HepG2 (cell line): ENCODE data around the gene RPS19BP1. TPM values are rescaled to one million over a fixed set of nuclear protein-coding genes. Genes with fewer than 3 reads are reported as not detected.

Source experiments
- CEBPB ChIP-seq: IDR thresholded peaks from 2 replicates; pipeline ENCODE4 v1.6.1; 2011; ENCODE audit warnings: low read depth, low read length, improper control_type of control experiment, borderline replicate concordance
- ETV5 ChIP-seq: IDR thresholded peaks from 2 replicates; pipeline ENCODE4 v1.6.1; 2018; ENCODE audit warnings: missing biosample characterization, missing genetic modification reagents, inconsistent platforms, borderline replicate concordance
- HDAC1 ChIP-seq: sonication (generic); formaldehyde crosslinking; IDR thresholded peaks from 2 replicates; pipeline ENCODE4 v1.5.1; 2020; ENCODE audit warnings: mild to moderate bottlenecking, missing genetic modification reagents
- HES4 ChIP-seq: sonication (generic); formaldehyde crosslinking; IDR thresholded peaks from 2 replicates; pipeline ENCODE4 v1.9.0; 2021; ENCODE audit warnings: mild to moderate bottlenecking, missing genetic modification reagents, borderline replicate concordance
- KLF6 ChIP-seq: IDR thresholded peaks from 2 replicates; pipeline ENCODE4 v1.8.0; 2016; ENCODE audit warnings: missing biosample characterization, missing genetic modification reagents
- MEIS2 ChIP-seq: sonication (generic); formaldehyde crosslinking; IDR thresholded peaks from 2 replicates; pipeline ENCODE4 v1.9.0; 2021; ENCODE audit warnings: mild to moderate bottlenecking, missing genetic modification reagents
- RBM39 ChIP-seq: fragments of 200-400 bp; formaldehyde crosslinking; IDR thresholded peaks from one replicate; pipeline ENCODE4 v1.6.1; 2018; ENCODE audit warnings: antibody characterized with exemption, mild to moderate bottlenecking, low read depth, low read length; ENCODE audit not compliant: poor library complexity, severe bottlenecking
- SNAPC2 ChIP-seq: sonication (generic); formaldehyde crosslinking; IDR thresholded peaks from 2 replicates; pipeline ENCODE4 v1.8.1; 2022; ENCODE audit warnings: mild to moderate bottlenecking, missing genetic modification reagents
- SOX5 ChIP-seq: IDR thresholded peaks from 2 replicates; pipeline ENCODE4 v1.6.1; 2016; ENCODE audit warnings: borderline replicate concordance
- TAF1 ChIP-seq: sonication (generic); formaldehyde crosslinking; IDR thresholded peaks from 2 replicates; pipeline ENCODE4 v1.4.0; 2020; ENCODE audit warnings: missing genetic modification reagents
- ZNF124 ChIP-seq: sonication (generic); formaldehyde crosslinking; IDR thresholded peaks from 2 replicates; pipeline ENCODE4 v1.4.0; 2020; ENCODE audit warnings: missing genetic modification reagents
- ZNF160 ChIP-seq: sonication (generic); formaldehyde crosslinking; IDR thresholded peaks from 2 replicates; pipeline ENCODE4 v1.8.0; 2022; ENCODE audit warnings: mild to moderate bottlenecking, inconsistent platforms, missing genetic modification reagents
- ZNF260 ChIP-seq: sonication (generic); formaldehyde crosslinking; IDR thresholded peaks from 2 replicates; pipeline ENCODE4 v1.4.0; 2020; ENCODE audit warnings: missing genetic modification reagents, low read depth, mild to moderate bottlenecking, borderline replicate concordance
- ZNF343 ChIP-seq: sonication (generic); formaldehyde crosslinking; IDR thresholded peaks from 2 replicates; pipeline ENCODE4 v1.4.0; 2020; ENCODE audit warnings: mild to moderate bottlenecking, missing genetic modification reagents
- ZNF441 ChIP-seq: sonication (generic); formaldehyde crosslinking; IDR thresholded peaks from 2 replicates; pipeline ENCODE4 v1.7.0; 2021; ENCODE audit warnings: missing genetic modification reagents, borderline replicate concordance
- ZNF451 ChIP-seq: sonication (generic); formaldehyde crosslinking; IDR thresholded peaks from 2 replicates; pipeline ENCODE4 v1.5.0; 2020; ENCODE audit warnings: mild to moderate bottlenecking, missing genetic modification reagents
- ZNF619 ChIP-seq: sonication (generic); formaldehyde crosslinking; IDR thresholded peaks from 2 replicates; pipeline ENCODE4 v1.4.0; 2020; ENCODE audit warnings: mild to moderate bottlenecking, missing genetic modification reagents
- ZNF674 ChIP-seq: sonication (generic); formaldehyde crosslinking; IDR thresholded peaks from 2 replicates; pipeline ENCODE4 v1.5.0; 2020; ENCODE audit warnings: low read depth, mild to moderate bottlenecking, missing genetic modification reagents
- ZNF768 ChIP-seq: sonication (generic); formaldehyde crosslinking; IDR thresholded peaks from 2 replicates; pipeline ENCODE4 v1.4.0; 2020; ENCODE audit warnings: missing genetic modification reagents
- ZNF841 ChIP-seq: sonication (generic); formaldehyde crosslinking; IDR thresholded peaks from 2 replicates; pipeline ENCODE4 v1.8.1; 2023; ENCODE audit warnings: missing genetic modification reagents, borderline replicate concordance
- ZNF878 ChIP-seq: sonication (generic); formaldehyde crosslinking; IDR thresholded peaks from 2 replicates; pipeline ENCODE4 v1.8.1; 2023; ENCODE audit warnings: mild to moderate bottlenecking, missing genetic modification reagents, moderate library complexity
- polyA plus RNA-seq, 8 experiments: library from polyadenylated mRNA; depleted of rRNA in 3 of 8; stranded (reverse) in 7 of 8; unstranded in 1 of 8; fragments of >200 nt; fragmentation: Illumina TruSeq in 4 of 8; extraction: Trizol in 4 of 8; gene quantifications; 2 replicates each; pipeline versions ENCODE4 v1.2.1 to v1.2.3, GENCODE V29; 2011 to 2016; ENCODE audit warnings: low read depth in 4 of 8, missing spikeins in 1 of 8, mixed read lengths in 1 of 8; ENCODE audit not compliant: insufficient read depth in 1 of 8
- total RNA-seq, 5 experiments: library from RNA; depleted of rRNA; stranded (reverse); fragments of >200 nt; fragmentation: Illumina TruSeq; extraction: Trizol; gene quantifications; 2 replicates each; pipeline ENCODE4 v1.2.3, GENCODE V29; 2016; ENCODE audit warnings: low read depth in 1 of 5
- TF ChIP-seq, protein P1 (sequence below): sonication (generic); formaldehyde crosslinking; conservative IDR thresholded peaks from 2 replicates; pipeline ENCODE4 v1.4.0; 2020; ENCODE audit warnings: missing genetic modification reagents
- TF ChIP-seq, protein P2 (sequence below): sonication (generic); formaldehyde crosslinking; IDR thresholded peaks from 2 replicates; pipeline ENCODE4 v1.8.0; 2022; ENCODE audit warnings: missing genetic modification reagents, mild to moderate bottlenecking, borderline replicate concordance
- TF ChIP-seq, protein P3 (sequence below): sonication (generic); formaldehyde crosslinking; IDR thresholded peaks from 2 replicates; pipeline ENCODE4 v1.4.0; 2020; ENCODE audit warnings: missing genetic modification reagents
- TF ChIP-seq, protein P4 (sequence below): fragments of 450-650 bp; IDR thresholded peaks from 2 replicates; pipeline ENCODE4 v1.6.1; 2016

The RPS19BP1 gene
- total and polyA plus RNA-seq, 2 of the 13 experiments (the other 11 are each of a cell fraction or from before 2014, with no cell fraction given): 44.3 to 81.3 TPM

DNA sequence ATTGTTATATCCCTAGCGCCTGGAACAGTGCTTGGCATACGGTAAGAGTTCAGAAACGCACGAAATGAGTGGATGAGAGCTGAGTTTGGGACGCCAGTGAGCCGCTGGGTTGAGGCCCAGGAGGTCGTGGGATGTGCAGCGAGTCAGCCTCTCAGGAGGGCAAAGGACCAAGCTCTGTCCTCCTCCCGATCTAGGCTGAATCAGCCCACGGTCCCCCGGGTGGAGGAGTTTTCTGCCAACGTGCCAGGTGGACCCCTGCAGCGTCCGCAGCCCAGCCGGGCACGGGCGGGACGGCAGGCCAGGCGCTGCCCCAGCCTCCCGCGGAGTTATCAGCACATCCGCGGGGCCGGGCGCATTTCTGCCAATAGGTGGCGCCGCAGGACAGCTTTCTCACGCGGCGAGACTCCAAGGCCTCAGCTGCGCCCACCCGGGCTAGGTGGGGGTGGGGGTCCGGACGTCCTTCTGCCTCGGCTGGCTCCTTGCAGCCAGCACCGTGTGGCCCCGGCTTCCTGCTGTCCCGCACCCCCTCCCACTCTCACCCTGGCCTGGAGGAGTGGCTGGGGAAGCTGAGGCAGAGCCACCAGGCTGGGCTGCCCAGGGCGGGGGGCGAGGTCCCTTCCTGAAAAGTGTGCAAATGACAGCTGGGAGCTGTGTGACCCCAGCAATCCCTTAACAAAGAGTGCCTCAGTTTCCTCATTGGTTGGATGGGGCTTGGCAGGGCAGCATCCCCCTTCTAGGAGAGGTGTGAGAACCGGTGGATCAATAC, 2.2 kb upstream of the RPS19BP1 start (continued):
- TF ChIP-seq, protein P1, sequence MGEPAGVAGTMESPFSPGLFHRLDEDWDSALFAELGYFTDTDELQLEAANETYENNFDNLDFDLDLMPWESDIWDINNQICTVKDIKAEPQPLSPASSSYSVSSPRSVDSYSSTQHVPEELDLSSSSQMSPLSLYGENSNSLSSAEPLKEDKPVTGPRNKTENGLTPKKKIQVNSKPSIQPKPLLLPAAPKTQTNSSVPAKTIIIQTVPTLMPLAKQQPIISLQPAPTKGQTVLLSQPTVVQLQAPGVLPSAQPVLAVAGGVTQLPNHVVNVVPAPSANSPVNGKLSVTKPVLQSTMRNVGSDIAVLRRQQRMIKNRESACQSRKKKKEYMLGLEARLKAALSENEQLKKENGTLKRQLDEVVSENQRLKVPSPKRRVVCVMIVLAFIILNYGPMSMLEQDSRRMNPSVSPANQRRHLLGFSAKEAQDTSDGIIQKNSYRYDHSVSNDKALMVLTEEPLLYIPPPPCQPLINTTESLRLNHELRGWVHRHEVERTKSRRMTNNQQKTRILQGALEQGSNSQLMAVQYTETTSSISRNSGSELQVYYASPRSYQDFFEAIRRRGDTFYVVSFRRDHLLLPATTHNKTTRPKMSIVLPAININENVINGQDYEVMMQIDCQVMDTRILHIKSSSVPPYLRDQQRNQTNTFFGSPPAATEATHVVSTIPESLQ (CRISPR knock-in tag): no peak
- TF ChIP-seq ZNF441 (CRISPR knock-in tag): no peak
- peak; percentile 56 for TF ChIP-seq RBM39
- TF ChIP-seq ZNF160: no peak
- 0 out of 2 replicates have a peak, but pooled peaks have one; percentile 21 for TF ChIP-seq HES4 (CRISPR knock-in tag)
- TF ChIP-seq KLF6 (CRISPR knock-in tag): no peak
- TF ChIP-seq TAF1: no peak
- TF ChIP-seq, protein P2, sequence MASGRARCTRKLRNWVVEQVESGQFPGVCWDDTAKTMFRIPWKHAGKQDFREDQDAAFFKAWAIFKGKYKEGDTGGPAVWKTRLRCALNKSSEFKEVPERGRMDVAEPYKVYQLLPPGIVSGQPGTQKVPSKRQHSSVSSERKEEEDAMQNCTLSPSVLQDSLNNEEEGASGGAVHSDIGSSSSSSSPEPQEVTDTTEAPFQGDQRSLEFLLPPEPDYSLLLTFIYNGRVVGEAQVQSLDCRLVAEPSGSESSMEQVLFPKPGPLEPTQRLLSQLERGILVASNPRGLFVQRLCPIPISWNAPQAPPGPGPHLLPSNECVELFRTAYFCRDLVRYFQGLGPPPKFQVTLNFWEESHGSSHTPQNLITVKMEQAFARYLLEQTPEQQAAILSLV (CRISPR knock-in tag): no peak; the same call in 1 of the 2 replicates
- TF ChIP-seq ZNF343 (CRISPR knock-in tag): no peak
- TF ChIP-seq, protein P3, sequence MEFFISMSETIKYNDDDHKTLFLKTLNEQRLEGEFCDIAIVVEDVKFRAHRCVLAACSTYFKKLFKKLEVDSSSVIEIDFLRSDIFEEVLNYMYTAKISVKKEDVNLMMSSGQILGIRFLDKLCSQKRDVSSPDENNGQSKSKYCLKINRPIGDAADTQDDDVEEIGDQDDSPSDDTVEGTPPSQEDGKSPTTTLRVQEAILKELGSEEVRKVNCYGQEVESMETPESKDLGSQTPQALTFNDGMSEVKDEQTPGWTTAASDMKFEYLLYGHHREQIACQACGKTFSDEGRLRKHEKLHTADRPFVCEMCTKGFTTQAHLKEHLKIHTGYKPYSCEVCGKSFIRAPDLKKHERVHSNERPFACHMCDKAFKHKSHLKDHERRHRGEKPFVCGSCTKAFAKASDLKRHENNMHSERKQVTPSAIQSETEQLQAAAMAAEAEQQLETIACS (CRISPR knock-in tag): no peak
- no peak for TF ChIP-seq ETV5 (CRISPR knock-in tag)
- no peak for TF ChIP-seq ZNF260 (CRISPR knock-in tag)
- TF ChIP-seq MEIS2 (CRISPR knock-in tag): no peak
- no peak for TF ChIP-seq CEBPB
- TF ChIP-seq SNAPC2 (CRISPR knock-in tag): no peak
- peak; percentile 10; the same call in 1 of the 2 replicates for TF ChIP-seq HDAC1 (CRISPR knock-in tag)
- peak; percentile 18; the same call in 1 of the 2 replicates for TF ChIP-seq SOX5 (CRISPR knock-in tag)
- no peak for TF ChIP-seq ZNF619 (CRISPR knock-in tag)
- TF ChIP-seq, protein P4, sequence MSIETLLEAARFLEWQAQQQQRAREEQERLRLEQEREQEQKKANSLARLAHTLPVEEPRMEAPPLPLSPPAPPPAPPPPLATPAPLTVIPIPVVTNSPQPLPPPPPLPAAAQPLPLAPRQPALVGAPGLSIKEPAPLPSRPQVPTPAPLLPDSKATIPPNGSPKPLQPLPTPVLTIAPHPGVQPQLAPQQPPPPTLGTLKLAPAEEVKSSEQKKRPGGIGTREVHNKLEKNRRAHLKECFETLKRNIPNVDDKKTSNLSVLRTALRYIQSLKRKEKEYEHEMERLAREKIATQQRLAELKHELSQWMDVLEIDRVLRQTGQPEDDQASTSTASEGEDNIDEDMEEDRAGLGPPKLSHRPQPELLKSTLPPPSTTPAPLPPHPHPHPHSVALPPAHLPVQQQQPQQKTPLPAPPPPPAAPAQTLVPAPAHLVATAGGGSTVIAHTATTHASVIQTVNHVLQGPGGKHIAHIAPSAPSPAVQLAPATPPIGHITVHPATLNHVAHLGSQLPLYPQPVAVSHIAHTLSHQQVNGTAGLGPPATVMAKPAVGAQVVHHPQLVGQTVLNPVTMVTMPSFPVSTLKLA: no peak
- no peak; the same call in 1 of the 2 replicates for TF ChIP-seq ZNF451
- no peak for TF ChIP-seq ZNF878 (CRISPR knock-in tag)
- TF ChIP-seq ZNF674 (CRISPR knock-in tag): no peak
- no peak for TF ChIP-seq ZNF841
- TF ChIP-seq ZNF124 (CRISPR knock-in tag): no peak; the same call in 1 of the 2 replicates
- peak; percentile 75; the same call in 1 of the 2 replicates for TF ChIP-seq ZNF768 (CRISPR knock-in tag)
